ENCODE results near the gene EDN2. TPM values are rescaled to one million over a fixed set of nuclear protein-coding genes. Genes with fewer than 3 reads are reported as not detected.

The EDN2 gene
- total RNA-seq, 1 donor from 2014 or later: not detected

- ATAC-seq (ENCODE audit: low read depth) (no peak), DNase-seq (no peak)
- no peaks in the 10 kb centered on the region for H3K36me3 Mint-ChIP-seq (ENCODE audit: low read depth)
- no peak overlapping the region for H3K27ac Mint-ChIP-seq
- intact Hi-C loops (cut with micrococcal nuclease): no loop called here
- no peak overlapping the region for H3K4me3 Mint-ChIP-seq
- peaks cover 10% of the 10 kb centered on the region for H3K4me1 Mint-ChIP-seq
- no peaks in the 10 kb centered on the region for H3K9me3 Mint-ChIP-seq
- TF ChIP-seq CTCF (IDR thresholded peaks at IDR 0.05): no peak
- ChIA-PET CTCF (no interaction called here), POLR2A (no interaction called here)
- peaks cover 20% of the 10 kb centered on the region for H3K27me3 Mint-ChIP-seq
These were observed 2.3 kb downstream of the EDN2 start for GRCh38 chr1:41482001-41482765.

DNA sequence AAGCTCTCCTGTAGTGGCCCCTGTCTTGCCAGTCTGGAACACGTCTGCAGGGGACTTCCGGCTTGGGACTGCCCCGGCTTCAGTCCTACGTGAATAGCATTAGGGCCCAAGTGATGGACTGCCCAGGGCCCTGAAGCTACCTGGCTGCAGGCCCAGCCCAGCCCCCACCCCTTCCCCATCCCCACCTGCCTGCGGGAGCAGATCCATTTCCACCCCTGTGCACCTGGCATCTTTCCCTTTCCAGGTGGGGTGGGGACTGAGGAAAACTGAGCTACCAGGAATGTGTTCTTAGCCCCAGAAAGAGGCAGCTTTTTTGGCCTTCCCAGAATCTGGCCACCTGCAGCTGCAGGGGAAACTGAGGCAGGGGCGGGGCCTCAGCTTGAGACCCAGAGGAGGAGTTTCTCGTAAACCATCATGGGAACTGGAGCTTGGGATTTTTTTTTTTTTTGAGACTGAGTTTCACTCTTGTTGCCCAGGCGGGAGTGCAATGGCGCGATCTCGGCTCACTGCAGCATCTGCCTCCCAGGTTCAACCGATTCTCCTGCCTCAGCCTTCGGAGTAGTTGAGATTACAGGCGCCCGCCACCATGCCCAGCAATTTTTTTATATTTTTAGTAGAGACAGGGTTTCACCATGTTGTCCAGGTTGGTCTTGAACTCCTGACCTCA, 3.2 kb downstream of the EDN2 start:
- DNase-seq: no peak
- ATAC-seq (ENCODE audit: low read depth): no peak
- Mint-ChIP-seq H3K27ac (no peak overlapping the region), H3K36me3 (ENCODE audit: low read depth) (no peaks in the 10 kb centered on the region), H3K4me3 (no peak overlapping the region), H3K9me3 (no peaks in the 10 kb centered on the region), H3K27me3 (peaks cover 14% of the 10 kb centered on the region), H3K4me1 (peaks cover 1% of the 10 kb centered on the region)
- TF ChIP-seq CTCF (IDR thresholded peaks at IDR 0.05): no peak
- ChIA-PET CTCF (no interaction called here), POLR2A (interaction anchor here (0.7 kb wide), 1 partner anchor 204 kb away, joined by 3 read pairs; no protein-coding TSS in a partner anchor)
- intact Hi-C loops (cut with micrococcal nuclease): no loop called here

- ATAC-seq (ENCODE audit: low read depth) (no peak), DNase-seq (no peak)
- intact Hi-C loops (cut with micrococcal nuclease): no loop called here
- H3K4me1 Mint-ChIP-seq: no peaks in the 10 kb centered on the region
- no peak overlapping the region for H3K27ac Mint-ChIP-seq
- CTCF ChIA-PET: no interaction called here
- TF ChIP-seq CTCF (IDR thresholded peaks at IDR 0.05): no peak
- POLR2A ChIA-PET: interaction anchor here (0.7 kb wide), 1 partner anchor 204 kb away, joined by 3 read pairs; no protein-coding TSS in a partner anchor
- no peak overlapping the region for H3K4me3 Mint-ChIP-seq
- peaks cover 10% of the 10 kb centered on the region for H3K27me3 Mint-ChIP-seq
- no peaks in the 10 kb centered on the region for H3K9me3 Mint-ChIP-seq
- H3K36me3 Mint-ChIP-seq (ENCODE audit: low read depth): no peaks in the 10 kb centered on the region
These were observed 4.0 kb downstream of the EDN2 start for GRCh38 chr1:41480204-41481108.

DNA sequence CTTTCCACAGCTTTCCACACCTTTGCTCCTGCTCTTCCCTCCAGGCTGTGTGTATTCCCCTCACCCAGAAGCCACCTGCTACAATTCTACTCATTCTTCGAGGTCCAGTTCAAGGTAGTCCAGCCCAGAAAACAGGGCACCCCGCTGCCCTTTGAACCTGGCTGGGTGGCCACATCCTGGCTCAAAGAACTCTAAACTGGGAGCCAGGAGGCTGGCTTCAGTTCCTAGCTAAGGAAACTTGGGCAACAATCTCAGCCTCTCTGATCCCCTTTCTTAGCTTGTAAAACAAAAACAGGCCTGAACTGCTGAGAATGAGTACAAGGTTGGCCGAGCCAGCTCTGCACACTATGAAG, 4.7 kb downstream of the EDN2 start:
- Mint-ChIP-seq H3K4me3 (no peak overlapping the region), H3K36me3 (ENCODE audit: low read depth) (no peaks in the 10 kb centered on the region), H3K27me3 (peaks cover 6% of the 10 kb centered on the region), H3K4me1 (no peaks in the 10 kb centered on the region), H3K27ac (no peak overlapping the region), H3K9me3 (no peaks in the 10 kb centered on the region)
- DNase-seq: no peak
- intact Hi-C loops (cut with micrococcal nuclease): no loop called here
- no peak for TF ChIP-seq CTCF (IDR thresholded peaks at IDR 0.05)
- POLR2A ChIA-PET: no interaction called here
- no peak for ATAC-seq (ENCODE audit: low read depth)
- CTCF ChIA-PET: no interaction called here
